ENCODE data around the gene MCM3AP.

- TF ChIP-seq POLR2A (IDR thresholded peaks at IDR 0.05; ENCODE audit: low read depth) (no peak), CTCF (IDR thresholded peaks at IDR 0.05) (no peak)
Measured at GRCh38 chr21:46211376-46211775, 74.0 kb downstream of the MCM3AP start.

Measured in esophagus muscularis mucosa (tissue), 3 donors.